HEK293 (cell line): ENCODE results near the gene CDC26.

ENCODE experiments used
- GLIS2 ChIP-seq: fragments of 450-650 bp; formaldehyde crosslinking; IDR thresholded peaks from 2 replicates; pipeline ENCODE4 v1.5.1; 2016; ENCODE audit warnings: missing biosample characterization, missing genetic modification characterization
- HOXC10 ChIP-seq: sonication (generic); formaldehyde crosslinking; IDR thresholded peaks from 2 replicates; pipeline ENCODE4 v1.8.1; 2023; ENCODE audit warnings: mild to moderate bottlenecking, missing genetic modification reagents
- KLF10 ChIP-seq: fragments of 450-650 bp; IDR thresholded peaks from 2 replicates; pipeline ENCODE4 v1.5.1; 2018; ENCODE audit warnings: missing biosample characterization, mild to moderate bottlenecking, missing genetic modification characterization
- MYNN ChIP-seq: fragments of 450-650 bp; formaldehyde crosslinking; IDR thresholded peaks from 2 replicates; pipeline ENCODE4 v1.5.1; 2016; ENCODE audit warnings: missing biosample characterization, missing genetic modification characterization, borderline replicate concordance
- REPIN1 ChIP-seq: fragments of 450-650 bp; formaldehyde crosslinking; IDR thresholded peaks from 2 replicates; pipeline ENCODE4 v1.5.1; 2017; ENCODE audit warnings: missing biosample characterization, missing genetic modification characterization, low read depth
- SCRT2 ChIP-seq: fragments of 450-650 bp; formaldehyde crosslinking; IDR thresholded peaks from 2 replicates; pipeline ENCODE4 v1.5.1; 2016; ENCODE audit warnings: missing biosample characterization, missing genetic modification characterization
- ZBTB1 ChIP-seq: fragments of 450-650 bp; formaldehyde crosslinking; IDR thresholded peaks from 2 replicates; pipeline ENCODE4 v1.5.1; 2016; ENCODE audit warnings: missing biosample characterization, missing genetic modification characterization
- ZBTB20 ChIP-seq: fragments of 450-650 bp; formaldehyde crosslinking; IDR thresholded peaks from 2 replicates; pipeline ENCODE4 v1.5.1; 2016; ENCODE audit warnings: missing biosample characterization, missing genetic modification characterization
- ZFP37 ChIP-seq: fragments of 450-650 bp; formaldehyde crosslinking; IDR thresholded peaks from 2 replicates; pipeline ENCODE4 v1.5.1; 2016; ENCODE audit warnings: missing biosample characterization, missing genetic modification characterization
- ZNF146 ChIP-seq: fragments of 450-650 bp; formaldehyde crosslinking; IDR thresholded peaks from 2 replicates; pipeline ENCODE4 v1.5.1; 2016; ENCODE audit warnings: missing biosample characterization, missing genetic modification characterization
- ZNF157 ChIP-seq: fragments of 450-650 bp; formaldehyde crosslinking; IDR thresholded peaks from 2 replicates; pipeline ENCODE4 v1.5.1; 2016; ENCODE audit warnings: missing biosample characterization, missing genetic modification characterization
- ZNF2 ChIP-seq: fragments of 450-650 bp; formaldehyde crosslinking; IDR thresholded peaks from 2 replicates; pipeline ENCODE4 v1.5.1; 2016; ENCODE audit warnings: missing biosample characterization, missing genetic modification characterization
- ZNF404 ChIP-seq: fragments of 450-650 bp; formaldehyde crosslinking; IDR thresholded peaks from 2 replicates; pipeline ENCODE4 v1.5.1; 2017; ENCODE audit warnings: missing biosample characterization, missing genetic modification characterization
- ZNF501 ChIP-seq: fragments of 450-650 bp; formaldehyde crosslinking; IDR thresholded peaks from 2 replicates; pipeline ENCODE4 v1.5.1; 2016; ENCODE audit warnings: missing biosample characterization, missing genetic modification characterization
- ZNF623 ChIP-seq: fragments of 450-650 bp; formaldehyde crosslinking; IDR thresholded peaks from 2 replicates; pipeline ENCODE4 v1.5.1; 2016; ENCODE audit warnings: missing biosample characterization, missing genetic modification characterization
- ZNF664 ChIP-seq: fragments of 450-650 bp; formaldehyde crosslinking; IDR thresholded peaks from 2 replicates; pipeline ENCODE4 v1.5.1; 2016; ENCODE audit warnings: missing biosample characterization, missing genetic modification characterization
- ZNF747 ChIP-seq: fragments of 450-650 bp; formaldehyde crosslinking; IDR thresholded peaks from 2 replicates; pipeline ENCODE4 v1.5.1; 2016; ENCODE audit warnings: missing biosample characterization, missing genetic modification characterization
- ZNF777 ChIP-seq: fragments of 450-650 bp; formaldehyde crosslinking; IDR thresholded peaks from 2 replicates; pipeline ENCODE4 v1.5.1; 2017; ENCODE audit warnings: missing biosample characterization, missing genetic modification characterization, borderline replicate concordance
- ZNF792 ChIP-seq: fragments of 450-650 bp; formaldehyde crosslinking; IDR thresholded peaks from 2 replicates; pipeline ENCODE4 v1.5.1; 2016; ENCODE audit warnings: missing biosample characterization, missing genetic modification characterization
- ZSCAN30 ChIP-seq: fragments of 450-650 bp; IDR thresholded peaks from 2 replicates; pipeline ENCODE4 v1.5.1; 2018; ENCODE audit warnings: missing biosample characterization, mild to moderate bottlenecking, missing genetic modification characterization, moderate library complexity
- TF ChIP-seq, protein P1 (sequence below): fragments of 450-650 bp; formaldehyde crosslinking; IDR thresholded peaks from 2 replicates; pipeline ENCODE4 v1.5.1; 2017; ENCODE audit warnings: missing biosample characterization, missing genetic modification characterization
- TF ChIP-seq, protein P2 (sequence below): fragments of 450-650 bp; formaldehyde crosslinking; IDR thresholded peaks from 2 replicates; pipeline ENCODE4 v1.5.1; 2016; ENCODE audit warnings: missing biosample characterization, missing genetic modification characterization
- TF ChIP-seq, protein P3 (sequence below): fragments of 450-650 bp; formaldehyde crosslinking; IDR thresholded peaks from 2 replicates; pipeline ENCODE4 v1.5.1; 2016; ENCODE audit warnings: missing biosample characterization, missing genetic modification characterization
- TF ChIP-seq, protein P4 (sequence below): fragments of 450-650 bp; formaldehyde crosslinking; IDR thresholded peaks from 2 replicates; pipeline ENCODE4 v1.5.1; 2016; ENCODE audit warnings: missing biosample characterization, missing genetic modification characterization
- TF ChIP-seq, protein P5 (sequence below): fragments of 450-650 bp; formaldehyde crosslinking; IDR thresholded peaks from 2 replicates; pipeline ENCODE4 v1.5.0; 2017; ENCODE audit warnings: missing biosample characterization, missing genetic modification characterization, borderline replicate concordance
- TF ChIP-seq, protein P6 (sequence below): fragments of 450-650 bp; formaldehyde crosslinking; IDR thresholded peaks from 2 replicates; pipeline ENCODE4 v1.5.1; 2017; ENCODE audit warnings: missing biosample characterization, mild to moderate bottlenecking, missing genetic modification characterization, moderate library complexity

CDC26 gene

DNA sequence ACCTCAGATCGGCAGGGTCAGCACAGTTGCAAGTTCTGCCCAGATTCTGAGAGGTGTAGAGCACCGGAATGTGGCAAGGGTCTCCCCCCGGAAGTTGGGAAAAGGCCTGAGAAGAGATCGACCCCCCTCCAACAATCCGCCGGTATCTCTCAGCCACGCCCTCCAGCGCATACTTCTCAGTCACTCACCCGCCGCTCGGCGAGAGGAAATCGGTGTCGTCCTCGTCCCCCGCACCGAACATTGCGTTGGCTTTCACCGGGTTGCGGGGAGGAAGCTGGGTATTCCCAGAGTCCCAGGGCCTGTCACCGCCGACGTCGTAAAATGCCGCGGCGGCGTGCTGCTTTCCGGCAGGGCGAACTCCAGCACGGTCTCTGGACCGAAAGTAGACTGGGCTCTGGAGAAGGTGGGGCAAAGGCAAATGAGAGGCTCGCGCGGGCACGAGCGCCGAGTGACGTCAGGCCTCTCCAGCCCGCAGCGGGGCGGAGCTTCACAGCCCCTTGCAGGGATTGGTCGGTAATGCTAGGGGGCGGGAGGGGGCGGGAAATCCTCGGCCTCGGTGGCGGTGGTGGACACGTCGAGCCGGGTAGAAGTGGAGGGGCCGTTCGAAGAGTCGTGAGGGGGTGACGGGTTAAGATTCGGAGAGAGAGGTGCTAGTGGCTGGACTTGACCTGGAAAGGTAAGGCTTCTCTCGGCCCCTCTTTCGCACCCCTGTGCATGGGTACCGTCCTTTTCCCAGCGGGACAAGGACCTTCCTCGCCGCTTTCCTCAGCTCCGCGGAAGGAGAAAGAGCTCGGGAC, 54.2 kb downstream of the CDC26 start, which contains the start of the genes FKBP15 and SLC31A1 (continued):
- TF ChIP-seq ZNF404: no peak
- TF ChIP-seq REPIN1 (tag by site-specific recombination): no peak
- TF ChIP-seq, protein P1, sequence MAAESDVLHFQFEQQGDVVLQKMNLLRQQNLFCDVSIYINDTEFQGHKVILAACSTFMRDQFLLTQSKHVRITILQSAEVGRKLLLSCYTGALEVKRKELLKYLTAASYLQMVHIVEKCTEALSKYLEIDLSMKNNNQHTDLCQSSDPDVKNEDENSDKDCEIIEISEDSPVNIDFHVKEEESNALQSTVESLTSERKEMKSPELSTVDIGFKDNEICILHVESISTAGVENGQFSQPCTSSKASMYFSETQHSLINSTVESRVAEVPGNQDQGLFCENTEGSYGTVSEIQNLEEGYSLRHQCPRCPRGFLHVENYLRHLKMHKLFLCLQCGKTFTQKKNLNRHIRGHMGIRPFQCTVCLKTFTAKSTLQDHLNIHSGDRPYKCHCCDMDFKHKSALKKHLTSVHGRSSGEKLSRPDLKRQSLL (tag by site-specific recombination): peak; percentile 71
- TF ChIP-seq ZSCAN30: peak; percentile 16; the same call in 1 of the 2 replicates
- TF ChIP-seq, protein P2, sequence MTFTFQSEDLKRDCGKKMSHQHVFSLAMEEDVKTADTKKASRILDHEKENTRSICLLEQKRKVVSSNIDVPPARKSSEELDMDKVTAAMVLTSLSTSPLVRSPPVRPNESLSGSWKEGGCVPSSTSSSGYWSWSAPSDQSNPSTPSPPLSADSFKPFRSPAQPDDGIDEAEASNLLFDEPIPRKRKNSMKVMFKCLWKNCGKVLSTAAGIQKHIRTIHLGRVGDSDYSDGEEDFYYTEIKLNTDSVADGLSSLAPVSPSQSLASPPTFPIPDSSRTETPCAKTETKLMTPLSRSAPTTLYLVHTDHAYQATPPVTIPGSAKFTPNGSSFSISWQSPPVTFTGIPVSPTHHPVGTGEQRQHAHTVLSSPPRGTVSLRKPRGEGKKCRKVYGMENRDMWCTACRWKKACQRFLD (tag by site-specific recombination): no peak
- TF ChIP-seq KLF10 (tag by site-specific recombination): peak; percentile 45; the same call in 1 of the 2 replicates
- TF ChIP-seq ZFP37 (tag by site-specific recombination): 0 out of 2 replicates have a peak, but pooled peaks have one; percentile 17
- TF ChIP-seq ZBTB1 (tag by site-specific recombination): peak; percentile 88
- TF ChIP-seq ZNF664: no peak
- no peak for TF ChIP-seq MYNN
- TF ChIP-seq ZNF623 (tag by site-specific recombination): no peak
- TF ChIP-seq, protein P3, sequence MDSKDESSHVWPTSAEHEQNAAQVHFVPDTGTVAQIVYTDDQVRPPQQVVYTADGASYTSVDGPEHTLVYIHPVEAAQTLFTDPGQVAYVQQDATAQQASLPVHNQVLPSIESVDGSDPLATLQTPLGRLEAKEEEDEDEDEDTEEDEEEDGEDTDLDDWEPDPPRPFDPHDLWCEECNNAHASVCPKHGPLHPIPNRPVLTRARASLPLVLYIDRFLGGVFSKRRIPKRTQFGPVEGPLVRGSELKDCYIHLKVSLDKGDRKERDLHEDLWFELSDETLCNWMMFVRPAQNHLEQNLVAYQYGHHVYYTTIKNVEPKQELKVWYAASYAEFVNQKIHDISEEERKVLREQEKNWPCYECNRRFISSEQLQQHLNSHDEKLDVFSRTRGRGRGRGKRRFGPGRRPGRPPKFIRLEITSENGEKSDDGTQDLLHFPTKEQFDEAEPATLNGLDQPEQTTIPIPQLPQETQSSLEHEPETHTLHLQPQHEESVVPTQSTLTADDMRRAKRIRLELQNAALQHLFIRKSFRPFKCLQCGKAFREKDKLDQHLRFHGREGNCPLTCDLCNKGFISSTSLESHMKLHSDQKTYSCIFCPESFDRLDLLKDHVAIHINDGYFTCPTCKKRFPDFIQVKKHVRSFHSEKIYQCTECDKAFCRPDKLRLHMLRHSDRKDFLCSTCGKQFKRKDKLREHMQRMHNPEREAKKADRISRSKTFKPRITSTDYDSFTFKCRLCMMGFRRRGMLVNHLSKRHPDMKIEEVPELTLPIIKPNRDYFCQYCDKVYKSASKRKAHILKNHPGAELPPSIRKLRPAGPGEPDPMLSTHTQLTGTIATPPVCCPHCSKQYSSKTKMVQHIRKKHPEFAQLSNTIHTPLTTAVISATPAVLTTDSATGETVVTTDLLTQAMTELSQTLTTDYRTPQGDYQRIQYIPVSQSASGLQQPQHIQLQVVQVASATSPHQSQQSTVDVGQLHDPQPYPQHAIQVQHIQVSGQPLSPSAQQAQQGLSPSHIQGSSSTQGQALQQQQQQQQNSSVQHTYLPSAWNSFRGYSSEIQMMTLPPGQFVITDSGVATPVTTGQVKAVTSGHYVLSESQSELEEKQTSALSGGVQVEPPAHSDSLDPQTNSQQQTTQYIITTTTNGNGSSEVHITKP (tag by site-specific recombination): peak; percentile 77
- TF ChIP-seq ZBTB20 (tag by site-specific recombination): peak; percentile 86
- TF ChIP-seq ZNF146 (tag by site-specific recombination): no peak
- TF ChIP-seq ZNF792 (tag by site-specific recombination): no peak
- peak; percentile 35; the same call in 1 of the 2 replicates for TF ChIP-seq ZNF501 (tag by site-specific recombination)
- TF ChIP-seq GLIS2: peak; percentile 42; the same call in 1 of the 2 replicates
- TF ChIP-seq HOXC10 (CRISPR knock-in tag): no peak
- TF ChIP-seq SCRT2 (tag by site-specific recombination): no peak
- TF ChIP-seq, protein P4, sequence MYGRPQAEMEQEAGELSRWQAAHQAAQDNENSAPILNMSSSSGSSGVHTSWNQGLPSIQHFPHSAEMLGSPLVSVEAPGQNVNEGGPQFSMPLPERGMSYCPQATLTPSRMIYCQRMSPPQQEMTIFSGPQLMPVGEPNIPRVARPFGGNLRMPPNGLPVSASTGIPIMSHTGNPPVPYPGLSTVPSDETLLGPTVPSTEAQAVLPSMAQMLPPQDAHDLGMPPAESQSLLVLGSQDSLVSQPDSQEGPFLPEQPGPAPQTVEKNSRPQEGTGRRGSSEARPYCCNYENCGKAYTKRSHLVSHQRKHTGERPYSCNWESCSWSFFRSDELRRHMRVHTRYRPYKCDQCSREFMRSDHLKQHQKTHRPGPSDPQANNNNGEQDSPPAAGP (tag by site-specific recombination): 0 out of 2 replicates have a peak, but pooled peaks have one; percentile 17
- peak; percentile 57; the same call in 1 of the 2 replicates for TF ChIP-seq ZNF777 (tag by site-specific recombination)
- TF ChIP-seq, protein P5, sequence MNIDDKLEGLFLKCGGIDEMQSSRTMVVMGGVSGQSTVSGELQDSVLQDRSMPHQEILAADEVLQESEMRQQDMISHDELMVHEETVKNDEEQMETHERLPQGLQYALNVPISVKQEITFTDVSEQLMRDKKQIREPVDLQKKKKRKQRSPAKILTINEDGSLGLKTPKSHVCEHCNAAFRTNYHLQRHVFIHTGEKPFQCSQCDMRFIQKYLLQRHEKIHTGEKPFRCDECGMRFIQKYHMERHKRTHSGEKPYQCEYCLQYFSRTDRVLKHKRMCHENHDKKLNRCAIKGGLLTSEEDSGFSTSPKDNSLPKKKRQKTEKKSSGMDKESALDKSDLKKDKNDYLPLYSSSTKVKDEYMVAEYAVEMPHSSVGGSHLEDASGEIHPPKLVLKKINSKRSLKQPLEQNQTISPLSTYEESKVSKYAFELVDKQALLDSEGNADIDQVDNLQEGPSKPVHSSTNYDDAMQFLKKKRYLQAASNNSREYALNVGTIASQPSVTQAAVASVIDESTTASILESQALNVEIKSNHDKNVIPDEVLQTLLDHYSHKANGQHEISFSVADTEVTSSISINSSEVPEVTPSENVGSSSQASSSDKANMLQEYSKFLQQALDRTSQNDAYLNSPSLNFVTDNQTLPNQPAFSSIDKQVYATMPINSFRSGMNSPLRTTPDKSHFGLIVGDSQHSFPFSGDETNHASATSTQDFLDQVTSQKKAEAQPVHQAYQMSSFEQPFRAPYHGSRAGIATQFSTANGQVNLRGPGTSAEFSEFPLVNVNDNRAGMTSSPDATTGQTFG (tag by site-specific recombination): no peak
- TF ChIP-seq, protein P6, sequence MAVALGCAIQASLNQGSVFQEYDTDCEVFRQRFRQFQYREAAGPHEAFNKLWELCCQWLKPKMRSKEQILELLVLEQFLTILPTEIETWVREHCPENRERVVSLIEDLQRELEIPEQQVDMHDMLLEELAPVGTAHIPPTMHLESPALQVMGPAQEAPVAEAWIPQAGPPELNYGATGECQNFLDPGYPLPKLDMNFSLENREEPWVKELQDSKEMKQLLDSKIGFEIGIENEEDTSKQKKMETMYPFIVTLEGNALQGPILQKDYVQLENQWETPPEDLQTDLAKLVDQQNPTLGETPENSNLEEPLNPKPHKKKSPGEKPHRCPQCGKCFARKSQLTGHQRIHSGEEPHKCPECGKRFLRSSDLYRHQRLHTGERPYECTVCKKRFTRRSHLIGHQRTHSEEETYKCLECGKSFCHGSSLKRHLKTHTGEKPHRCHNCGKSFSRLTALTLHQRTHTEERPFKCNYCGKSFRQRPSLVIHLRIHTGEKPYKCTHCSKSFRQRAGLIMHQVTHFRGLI (tag by site-specific recombination): no peak
- peak; percentile 69 for TF ChIP-seq ZNF2 (tag by site-specific recombination)
- TF ChIP-seq ZNF747: no peak
- no peak for TF ChIP-seq ZNF157 (tag by site-specific recombination)
